ENCODE data around the gene SMAD5.

The SMAD5 gene

GRCh38 chr5:136230176-136230575 lies 97.5 kb downstream of the SMAD5 start:
- TF ChIP-seq, protein P1, sequence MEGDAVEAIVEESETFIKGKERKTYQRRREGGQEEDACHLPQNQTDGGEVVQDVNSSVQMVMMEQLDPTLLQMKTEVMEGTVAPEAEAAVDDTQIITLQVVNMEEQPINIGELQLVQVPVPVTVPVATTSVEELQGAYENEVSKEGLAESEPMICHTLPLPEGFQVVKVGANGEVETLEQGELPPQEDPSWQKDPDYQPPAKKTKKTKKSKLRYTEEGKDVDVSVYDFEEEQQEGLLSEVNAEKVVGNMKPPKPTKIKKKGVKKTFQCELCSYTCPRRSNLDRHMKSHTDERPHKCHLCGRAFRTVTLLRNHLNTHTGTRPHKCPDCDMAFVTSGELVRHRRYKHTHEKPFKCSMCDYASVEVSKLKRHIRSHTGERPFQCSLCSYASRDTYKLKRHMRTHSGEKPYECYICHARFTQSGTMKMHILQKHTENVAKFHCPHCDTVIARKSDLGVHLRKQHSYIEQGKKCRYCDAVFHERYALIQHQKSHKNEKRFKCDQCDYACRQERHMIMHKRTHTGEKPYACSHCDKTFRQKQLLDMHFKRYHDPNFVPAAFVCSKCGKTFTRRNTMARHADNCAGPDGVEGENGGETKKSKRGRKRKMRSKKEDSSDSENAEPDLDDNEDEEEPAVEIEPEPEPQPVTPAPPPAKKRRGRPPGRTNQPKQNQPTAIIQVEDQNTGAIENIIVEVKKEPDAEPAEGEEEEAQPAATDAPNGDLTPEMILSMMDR (IDR thresholded peaks at IDR 0.05) = no peak

GRCh38 chr5:136232316-136232715 lies 99.7 kb downstream of the SMAD5 start:
- TF ChIP-seq, protein P1 (IDR thresholded peaks at IDR 0.05) = no peak

Data from LNCAP (cell line).